ENCODE results near the gene NACC2. TPM values are rescaled to one million over a fixed set of nuclear protein-coding genes. Genes with fewer than 3 reads are reported as not detected.

NACC2 gene
- total and polyA plus RNA-seq, 9 of the 15 experiments (the other 6 are each of a cell fraction or from before 2014, with no cell fraction given): 0.70 to 25.1 (median 5.6) TPM

DNA sequence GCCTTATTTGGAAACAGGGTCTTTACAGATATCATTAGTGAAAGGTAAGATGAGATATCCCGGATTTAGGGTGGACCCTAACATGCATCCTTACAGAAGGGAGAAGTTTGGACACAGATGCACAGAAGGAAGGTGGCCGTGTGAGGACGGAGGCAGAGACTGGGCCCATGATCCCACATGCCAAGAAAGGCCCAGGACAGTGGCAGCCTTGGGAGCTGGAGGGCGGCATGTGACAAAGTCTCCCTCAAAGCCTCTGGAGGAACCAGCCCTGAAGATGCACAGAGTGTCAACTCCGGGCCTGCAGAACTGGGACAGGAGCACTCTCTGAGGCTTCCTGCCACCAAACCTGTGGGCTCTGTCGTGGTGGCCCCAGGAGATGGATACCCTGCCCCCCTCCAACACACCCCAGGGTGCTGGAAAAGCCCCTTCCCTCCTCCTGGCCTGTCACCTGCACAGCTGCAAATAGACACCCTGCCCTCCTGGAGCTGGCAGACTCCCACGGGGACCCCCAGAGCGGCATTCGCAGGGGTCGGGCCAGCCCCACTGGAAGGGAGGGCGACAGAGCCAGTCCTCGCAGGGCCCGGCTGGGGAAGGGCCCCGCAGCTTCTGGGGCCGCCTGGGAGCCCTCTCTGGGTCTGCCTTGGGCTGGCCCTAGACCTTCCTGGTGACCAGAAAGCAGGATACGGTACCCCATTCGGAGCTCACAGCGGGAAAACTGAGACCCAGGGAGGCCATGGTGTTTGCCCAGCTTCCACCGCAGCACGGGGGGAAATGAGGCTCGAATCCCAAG is 7.9 kb downstream of the NACC2 start (continued):
- TF ChIP-seq MAZ (CRISPR knock-in tag; conservative IDR thresholded peaks at IDR 0.05 in 1 of 2, IDR thresholded peaks at IDR 0.05 in 1 of 2): no peak
- TF ChIP-seq NR1H2 (CRISPR knock-in tag; IDR thresholded peaks at IDR 0.05): no peak
- no peak for TF ChIP-seq OTX1 (CRISPR knock-in tag; IDR thresholded peaks at IDR 0.05)
- TF ChIP-seq, protein P1, sequence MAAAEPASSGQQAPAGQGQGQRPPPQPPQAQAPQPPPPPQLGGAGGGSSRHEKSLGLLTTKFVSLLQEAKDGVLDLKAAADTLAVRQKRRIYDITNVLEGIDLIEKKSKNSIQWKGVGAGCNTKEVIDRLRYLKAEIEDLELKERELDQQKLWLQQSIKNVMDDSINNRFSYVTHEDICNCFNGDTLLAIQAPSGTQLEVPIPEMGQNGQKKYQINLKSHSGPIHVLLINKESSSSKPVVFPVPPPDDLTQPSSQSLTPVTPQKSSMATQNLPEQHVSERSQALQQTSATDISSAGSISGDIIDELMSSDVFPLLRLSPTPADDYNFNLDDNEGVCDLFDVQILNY (CRISPR knock-in tag; IDR thresholded peaks at IDR 0.05): no peak
- TF ChIP-seq ZNF24 (IDR thresholded peaks at IDR 0.05): no peak
- TF ChIP-seq E2F3 (CRISPR knock-in tag; IDR thresholded peaks at IDR 0.05): no peak
- TF ChIP-seq MYNN (IDR thresholded peaks at IDR 0.05): no peak
- no peak for TF ChIP-seq MYNN (CRISPR knock-in tag; IDR thresholded peaks at IDR 0.05)

DNA sequence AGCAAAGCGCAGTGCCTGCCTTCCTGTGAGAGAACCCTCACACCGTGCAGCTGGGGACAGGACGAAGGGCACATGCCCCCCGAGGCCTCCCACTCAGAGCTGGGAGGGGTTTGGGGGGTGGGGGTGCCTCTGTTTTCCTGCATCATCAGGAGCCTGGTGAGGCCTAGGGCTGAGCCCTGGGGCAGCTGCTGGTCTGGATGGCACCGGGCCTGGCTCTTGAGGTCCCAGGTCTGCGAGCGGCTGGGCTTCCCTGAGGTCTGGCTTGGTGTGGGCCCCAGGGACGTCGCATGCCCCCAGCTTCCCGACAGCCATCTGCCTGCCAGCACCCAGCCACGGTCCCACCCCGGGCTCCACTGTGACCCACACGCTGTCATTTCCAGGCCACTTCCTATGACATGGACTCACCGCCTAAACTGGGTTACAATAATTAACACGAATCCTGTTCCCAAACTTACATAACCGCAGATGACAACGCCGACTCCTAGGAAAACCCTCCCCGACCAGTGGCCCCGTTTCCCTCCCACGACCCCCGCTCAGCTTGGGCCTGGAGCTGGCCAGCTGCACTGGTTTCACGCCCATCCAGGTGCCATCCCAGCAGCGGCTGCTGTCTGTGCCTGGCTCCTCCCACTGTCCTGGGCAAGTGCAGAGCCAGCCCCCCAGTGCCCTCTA is 8.7 kb downstream of the NACC2 start:
- Histone ChIP-seq H3K9me3 (replicated peaks; ENCODE audit: control insufficient read depth, insufficient read depth, low read depth, low read length) (no peaks in the 10 kb centered on the region), H3K4me2 (ENCODE audit: insufficient read depth, low read length) (no peak overlapping the region), H3K9me1 (ENCODE audit: control insufficient read depth, insufficient read depth, low read length) (peaks cover 5% of the 10 kb centered on the region), H3K27ac (ENCODE audit: extremely low read depth, low read depth, low read length) (no peak overlapping the region), H3K36me3 (ENCODE audit: control insufficient read depth, insufficient read depth, low read length) (peaks cover 44% of the 10 kb centered on the region; the same call in 1 of the 3 replicates), H3K27me3 (ENCODE audit: control insufficient read depth in 2 of 2, insufficient read depth in 2 of 2, low read length in 2 of 2) (no peaks in the 10 kb centered on the region), H3K4me1 (replicated peaks in 1 of 2; ENCODE audit: control insufficient read depth in 2 of 2, insufficient read depth in 2 of 2, low read length in 2 of 2) (peaks cover 2 to 85% of the 10 kb centered on the region in 2 experiments; a peak in 3 of 5 replicates), H2AFZ (ENCODE audit: low read depth, low read length) (no peak overlapping the region), H3K79me2 (ENCODE audit: control insufficient read depth, insufficient read depth, low read length) (peaks cover 97% of the 10 kb centered on the region), H4K20me1 (replicated peaks; ENCODE audit: control insufficient read depth, insufficient read depth, low read length) (peaks cover 55% of the 10 kb centered on the region), H3K4me3 (no peak overlapping the region), H3K9ac (ENCODE audit: insufficient read depth in 1 of 2, low read depth in 2 of 2, low read length in 2 of 2) (peak overlapping the region in 1 of 2 experiments; percentile 19; a peak in 1 of 4 replicates)
- peak in 1 of 4 experiments; percentile 10 for DNase-seq (ENCODE audit: extremely low read depth in 1 of 4, low spot score in 3 of 4)
- ChIA-PET POLR2A (interaction anchor here (0.6 to 1.0 kb wide), 2 partner anchors 8 to 10 kb away, joined by 3 to 4 read pairs; no protein-coding TSS in a partner anchor), CTCF (ENCODE audit: low intra/inter-chr PET ratio) (no interaction called here)
- no TSS peak for BruUV-seq (replicated peaks)
- in situ Hi-C loops (cut with MboI): no loop called here
- no peak for FAIRE-seq
- WGBS (ENCODE audit: insufficient coverage, low coverage, missing lambda C conversion rate): 88% methylated on average over 15 of the region's 24 CpGs
- intact Hi-C loops (cut with micrococcal nuclease): no loop called here
- ATAC-seq: no peak
- TF ChIP-seq, protein P2, sequence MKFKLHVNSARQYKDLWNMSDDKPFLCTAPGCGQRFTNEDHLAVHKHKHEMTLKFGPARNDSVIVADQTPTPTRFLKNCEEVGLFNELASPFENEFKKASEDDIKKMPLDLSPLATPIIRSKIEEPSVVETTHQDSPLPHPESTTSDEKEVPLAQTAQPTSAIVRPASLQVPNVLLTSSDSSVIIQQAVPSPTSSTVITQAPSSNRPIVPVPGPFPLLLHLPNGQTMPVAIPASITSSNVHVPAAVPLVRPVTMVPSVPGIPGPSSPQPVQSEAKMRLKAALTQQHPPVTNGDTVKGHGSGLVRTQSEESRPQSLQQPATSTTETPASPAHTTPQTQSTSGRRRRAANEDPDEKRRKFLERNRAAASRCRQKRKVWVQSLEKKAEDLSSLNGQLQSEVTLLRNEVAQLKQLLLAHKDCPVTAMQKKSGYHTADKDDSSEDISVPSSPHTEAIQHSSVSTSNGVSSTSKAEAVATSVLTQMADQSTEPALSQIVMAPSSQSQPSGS (CRISPR knock-in tag; IDR thresholded peaks at IDR 0.05): no peak
- peak; percentile 51; the same call in 1 of the 2 replicates for TF ChIP-seq POLR2G (IDR thresholded peaks at IDR 0.05; ENCODE audit: low read depth, low read length)

Measured in K562 (cell line).